Neural cell (in vitro differentiated cells): ENCODE data around the gene BGN. TPM values are rescaled to one million over a fixed set of nuclear protein-coding genes. Genes with fewer than 3 reads are reported as not detected.

Experiments used
- H2AFZ ChIP-seq: fragments of 200-600, 300-800 bp; sonication (generic), shearing (Covaris generic); 2 replicates; pipeline ENCODE4 v1.6.0; 2014; ENCODE audit warnings: low read depth, mild to moderate bottlenecking, antibody characterized with exemption, low read length, moderate library complexity
- H3F3A ChIP-seq: fragments of 200-600 bp; shearing (Covaris generic); 2 replicates; pipeline ENCODE4 v1.6.1; 2016; ENCODE audit warnings: mild to moderate bottlenecking, moderate library complexity, mixed read lengths, antibody characterized with exemption, low read length; ENCODE audit not compliant: insufficient read depth, poor library complexity, severe bottlenecking
- H3K27ac ChIP-seq: fragments of 200-600, 300-800 bp; sonication (generic), shearing (Covaris generic); 2 replicates; pipeline ENCODE4 v1.5.1; 2014; ENCODE audit warnings: mild to moderate bottlenecking, low read length, moderate library complexity
- H3K27me3 ChIP-seq: fragments of 300-800, 200-600 bp; sonication (generic), shearing (Covaris generic); 2 replicates; pipeline ENCODE4 v1.6.0; 2014; ENCODE audit warnings: mild to moderate bottlenecking, low read depth, low read length, moderate library complexity; ENCODE audit not compliant: insufficient read depth
- H3K36me3 ChIP-seq: fragments of 300-800, 200-600 bp; sonication (generic), shearing (Covaris generic); 2 replicates; pipeline ENCODE4 v1.5.1; 2014; ENCODE audit warnings: mild to moderate bottlenecking, antibody characterized with exemption, low read length, moderate library complexity; ENCODE audit not compliant: insufficient read depth
- H3K4me2 ChIP-seq: fragments of 300-800, 200-600 bp; sonication (generic), shearing (Covaris generic); 2 replicates; pipeline ENCODE4 v1.6.0; 2014; ENCODE audit warnings: mild to moderate bottlenecking, low read length
- H3K4me3 ChIP-seq: fragments of 300-800, 200-600 bp; sonication (generic), shearing (Covaris generic); 2 replicates; pipeline ENCODE4 v1.5.1; 2014; ENCODE audit warnings: mild to moderate bottlenecking, low read length, moderate library complexity
- H3K79me2 ChIP-seq: fragments of 200-600 bp; shearing (Covaris generic); replicated peaks from 2 replicates; pipeline ENCODE4 v1.6.0; 2014; ENCODE audit warnings: mild to moderate bottlenecking, low read length, moderate library complexity; ENCODE audit not compliant: insufficient read depth
- H3K9ac ChIP-seq: fragments of 300-800, 200-600 bp; sonication (generic), shearing (Covaris generic); 2 replicates; pipeline ENCODE4 v1.6.1; 2016; ENCODE audit warnings: mild to moderate bottlenecking, low read length, mixed read lengths
- H3K9me2 ChIP-seq: fragments of 200-600 bp; shearing (Covaris generic); 2 replicates; pipeline ENCODE4 v1.6.1; 2016; ENCODE audit warnings: mild to moderate bottlenecking, low read length, mixed read lengths; ENCODE audit not compliant: insufficient read depth
- H3K9me3 ChIP-seq: fragments of 200-600, 300-800 bp; sonication (generic), shearing (Covaris generic); 2 replicates; pipeline ENCODE4 v1.6.1; 2016; ENCODE audit warnings: mild to moderate bottlenecking, mixed run types, low read length, moderate library complexity, mixed read lengths
- H4K20me1 ChIP-seq: fragments of 200-600 bp; shearing (Covaris generic); 2 replicates; pipeline ENCODE4 v1.6.1; 2016; ENCODE audit warnings: mild to moderate bottlenecking, mixed run types; ENCODE audit not compliant: insufficient read depth
- CTCF ChIP-seq: fragments of 450-650 bp; IDR thresholded peaks from 2 replicates; pipeline ENCODE4 v1.5.1; 2014; ENCODE audit warnings: antibody characterized with exemption, mild to moderate bottlenecking, moderate library complexity; ENCODE audit not compliant: poor library complexity, severe bottlenecking
- EP300 ChIP-seq: fragments of 450-650 bp; conservative IDR thresholded peaks from 2 replicates; pipeline ENCODE4 v1.6.1; 2014; ENCODE audit warnings: antibody characterized with exemption, mild to moderate bottlenecking, moderate library complexity; ENCODE audit not compliant: poor library complexity, severe bottlenecking
- EZH2 ChIP-seq: fragments of 200-600, 300-800 bp; shearing (Covaris generic), sonication (generic); IDR thresholded peaks from 2 replicates; pipeline ENCODE4 v1.6.1; 2014; ENCODE audit warnings: antibody characterized with exemption, low read length, borderline replicate concordance, mild to moderate bottlenecking; ENCODE audit not compliant: insufficient read depth, poor library complexity, severe bottlenecking
- MXI1 ChIP-seq: fragments of 450-650 bp; conservative IDR thresholded peaks from 2 replicates; pipeline ENCODE4 v1.6.1; 2014; ENCODE audit warnings: antibody characterized with exemption, mild to moderate bottlenecking; ENCODE audit not compliant: poor library complexity, severe bottlenecking
- POLR2AphosphoS5 ChIP-seq: IDR thresholded peaks from 2 replicates; pipeline ENCODE4 v1.6.1; 2012
- RAD21 ChIP-seq: fragments of 450-650 bp; conservative IDR thresholded peaks from 2 replicates; pipeline ENCODE4 v1.6.1; 2014; ENCODE audit warnings: antibody characterized with exemption, mild to moderate bottlenecking, moderate library complexity
- SMC3 ChIP-seq: fragments of 450-650 bp; conservative IDR thresholded peaks from 2 replicates; pipeline ENCODE4 v1.6.1; 2014; ENCODE audit warnings: antibody characterized with exemption, mild to moderate bottlenecking, moderate library complexity; ENCODE audit not compliant: poor library complexity
- TAF1 ChIP-seq: IDR thresholded peaks from 2 replicates; pipeline ENCODE4 v1.6.1; 2012; ENCODE audit warnings: low read depth
- polyA plus RNA-seq: library from polyadenylated mRNA; depleted of rRNA; stranded (reverse); fragments of >200 nt; gene quantifications from 2 replicates; pipeline ENCODE4 v1.2.3, GENCODE V29; 2014
- TF ChIP-seq, protein P1 (sequence below): IDR thresholded peaks from 2 replicates; pipeline ENCODE4 v1.6.1; 2012; ENCODE audit warnings: borderline replicate concordance

Gene BGN
- polyA plus RNA-seq, 1 donor from 2014 or later, result not detected

DNA sequence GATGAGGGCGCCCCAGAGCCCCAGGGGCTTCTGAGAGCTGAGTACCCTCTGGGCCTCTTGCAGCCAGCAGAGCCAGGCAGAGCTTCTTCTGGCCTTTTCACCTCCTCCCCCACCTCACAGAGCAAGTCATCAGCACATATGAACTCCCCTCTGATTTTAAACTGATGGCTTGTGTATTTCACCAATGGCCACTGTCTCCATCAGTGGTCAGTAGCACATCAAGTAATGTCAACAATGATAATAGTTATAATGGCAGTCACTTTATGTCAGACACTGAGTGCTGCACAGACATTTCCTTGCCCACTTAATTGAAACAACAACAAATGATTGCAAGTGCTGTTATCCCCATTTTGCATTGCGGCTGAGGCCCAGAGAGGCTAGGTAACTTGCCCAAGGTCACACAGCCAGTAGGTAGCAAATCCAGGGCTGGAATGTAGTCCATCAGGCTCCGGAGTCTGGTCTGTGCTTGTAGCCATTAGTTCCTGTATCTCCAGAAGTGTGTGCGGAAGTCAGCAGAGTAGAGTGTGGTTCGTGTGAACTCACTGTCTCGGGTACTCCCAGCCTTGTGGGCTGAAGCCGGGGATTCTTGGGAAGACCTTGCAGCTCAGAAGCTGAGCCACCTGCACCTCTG lies 25.6 kb downstream of the BGN start:
- H3K79me2 ChIP-seq, result no peaks in the 10 kb centered on the region
- H4K20me1 ChIP-seq, result no peaks in the 10 kb centered on the region
- H3K4me3 ChIP-seq, result no peak overlapping the region
- no peaks in the 10 kb centered on the region for H3K9me2 ChIP-seq
- no peaks in the 10 kb centered on the region for H3K9me3 ChIP-seq
- no peak overlapping the region for H3K9ac ChIP-seq
- no peaks in the 10 kb centered on the region for H3F3A ChIP-seq
- H3K4me2 ChIP-seq, result no peak overlapping the region
- TF ChIP-seq EZH2, result no peak
- no peak for TF ChIP-seq EP300
- no peak for TF ChIP-seq SMC3
- TF ChIP-seq RAD21, result no peak
- TF ChIP-seq CTCF, result no peak
- TF ChIP-seq POLR2AphosphoS5, result no peak
- TF ChIP-seq, protein P1, sequence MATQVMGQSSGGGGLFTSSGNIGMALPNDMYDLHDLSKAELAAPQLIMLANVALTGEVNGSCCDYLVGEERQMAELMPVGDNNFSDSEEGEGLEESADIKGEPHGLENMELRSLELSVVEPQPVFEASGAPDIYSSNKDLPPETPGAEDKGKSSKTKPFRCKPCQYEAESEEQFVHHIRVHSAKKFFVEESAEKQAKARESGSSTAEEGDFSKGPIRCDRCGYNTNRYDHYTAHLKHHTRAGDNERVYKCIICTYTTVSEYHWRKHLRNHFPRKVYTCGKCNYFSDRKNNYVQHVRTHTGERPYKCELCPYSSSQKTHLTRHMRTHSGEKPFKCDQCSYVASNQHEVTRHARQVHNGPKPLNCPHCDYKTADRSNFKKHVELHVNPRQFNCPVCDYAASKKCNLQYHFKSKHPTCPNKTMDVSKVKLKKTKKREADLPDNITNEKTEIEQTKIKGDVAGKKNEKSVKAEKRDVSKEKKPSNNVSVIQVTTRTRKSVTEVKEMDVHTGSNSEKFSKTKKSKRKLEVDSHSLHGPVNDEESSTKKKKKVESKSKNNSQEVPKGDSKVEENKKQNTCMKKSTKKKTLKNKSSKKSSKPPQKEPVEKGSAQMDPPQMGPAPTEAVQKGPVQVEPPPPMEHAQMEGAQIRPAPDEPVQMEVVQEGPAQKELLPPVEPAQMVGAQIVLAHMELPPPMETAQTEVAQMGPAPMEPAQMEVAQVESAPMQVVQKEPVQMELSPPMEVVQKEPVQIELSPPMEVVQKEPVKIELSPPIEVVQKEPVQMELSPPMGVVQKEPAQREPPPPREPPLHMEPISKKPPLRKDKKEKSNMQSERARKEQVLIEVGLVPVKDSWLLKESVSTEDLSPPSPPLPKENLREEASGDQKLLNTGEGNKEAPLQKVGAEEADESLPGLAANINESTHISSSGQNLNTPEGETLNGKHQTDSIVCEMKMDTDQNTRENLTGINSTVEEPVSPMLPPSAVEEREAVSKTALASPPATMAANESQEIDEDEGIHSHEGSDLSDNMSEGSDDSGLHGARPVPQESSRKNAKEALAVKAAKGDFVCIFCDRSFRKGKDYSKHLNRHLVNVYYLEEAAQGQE, result no peak
- no peak for TF ChIP-seq MXI1
- no peak for TF ChIP-seq TAF1
- H3K27ac ChIP-seq, result no peak overlapping the region
- H2AFZ ChIP-seq, result no peak overlapping the region
- no peaks in the 10 kb centered on the region for H3K36me3 ChIP-seq
- peaks cover 14% of the 10 kb centered on the region for H3K27me3 ChIP-seq

GRCh38 chrX:153521034-153521433 lies 26.3 kb downstream of the BGN start:
- no peak overlapping the region for H3K4me2 ChIP-seq
- no peak overlapping the region for H3K4me3 ChIP-seq
- no peaks in the 10 kb centered on the region for H3K9me3 ChIP-seq
- no peaks in the 10 kb centered on the region for H3K79me2 ChIP-seq
- peaks cover 12% of the 10 kb centered on the region for H3K27me3 ChIP-seq
- no peak overlapping the region for H3K27ac ChIP-seq
- H3F3A ChIP-seq, result no peaks in the 10 kb centered on the region
- no peak overlapping the region for H2AFZ ChIP-seq
- H4K20me1 ChIP-seq, result no peaks in the 10 kb centered on the region
- TF ChIP-seq SMC3, result no peak
- TF ChIP-seq MXI1, result no peak
- TF ChIP-seq TAF1, result no peak
- TF ChIP-seq POLR2AphosphoS5, result no peak
- no peak for TF ChIP-seq EP300
- TF ChIP-seq CTCF, result no peak
- TF ChIP-seq, protein P1, result no peak
- TF ChIP-seq EZH2, result no peak
- TF ChIP-seq RAD21, result no peak
- no peaks in the 10 kb centered on the region for H3K36me3 ChIP-seq
- no peaks in the 10 kb centered on the region for H3K9me2 ChIP-seq
- no peak overlapping the region for H3K9ac ChIP-seq
